Measurements from ENCODE around the gene DHDH.

The DHDH gene

DNA sequence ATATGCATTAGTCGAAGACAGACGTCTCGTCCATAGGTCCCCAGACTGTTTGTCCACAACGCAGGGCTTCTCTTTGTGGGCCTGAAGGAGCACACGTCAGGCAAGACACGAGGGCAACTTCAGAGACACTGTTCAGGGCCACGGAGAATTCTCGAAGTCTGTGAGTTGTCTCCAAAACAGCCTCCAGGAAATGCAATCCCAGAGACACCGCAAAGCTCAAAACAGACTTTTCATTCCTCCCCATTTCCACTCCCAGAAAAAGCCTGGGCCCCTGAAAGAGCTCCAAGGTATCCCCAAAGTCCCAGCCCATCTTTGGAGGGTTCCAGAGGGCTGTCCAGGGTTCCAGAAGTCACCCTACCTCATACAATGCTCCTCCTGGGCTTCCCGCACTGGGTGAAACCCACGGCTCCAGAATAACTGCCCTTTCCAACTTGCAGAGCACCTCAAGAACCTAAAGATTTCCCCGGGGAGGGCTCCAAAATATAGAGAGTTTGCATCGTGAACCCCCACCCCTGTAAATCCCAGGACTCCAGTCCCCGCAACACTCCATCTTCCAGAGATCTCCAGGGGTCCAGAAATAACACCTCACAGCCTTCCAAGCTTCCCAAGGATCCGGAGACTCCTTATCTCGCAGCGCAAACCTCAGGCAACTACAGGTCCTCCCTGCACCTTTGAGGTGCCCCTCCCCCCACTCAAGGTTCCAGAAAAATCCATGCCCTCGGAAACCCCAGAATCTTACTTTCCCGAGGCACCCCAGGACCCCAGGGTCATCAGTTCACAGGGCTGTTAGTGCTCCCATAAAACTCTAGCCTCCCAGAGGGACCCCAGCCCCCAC is 30.9 kb downstream of the DHDH start:
- peak; percentile 32 to 69 for DNase-seq (ENCODE audit: low read depth in 2 of 2)

DNA sequence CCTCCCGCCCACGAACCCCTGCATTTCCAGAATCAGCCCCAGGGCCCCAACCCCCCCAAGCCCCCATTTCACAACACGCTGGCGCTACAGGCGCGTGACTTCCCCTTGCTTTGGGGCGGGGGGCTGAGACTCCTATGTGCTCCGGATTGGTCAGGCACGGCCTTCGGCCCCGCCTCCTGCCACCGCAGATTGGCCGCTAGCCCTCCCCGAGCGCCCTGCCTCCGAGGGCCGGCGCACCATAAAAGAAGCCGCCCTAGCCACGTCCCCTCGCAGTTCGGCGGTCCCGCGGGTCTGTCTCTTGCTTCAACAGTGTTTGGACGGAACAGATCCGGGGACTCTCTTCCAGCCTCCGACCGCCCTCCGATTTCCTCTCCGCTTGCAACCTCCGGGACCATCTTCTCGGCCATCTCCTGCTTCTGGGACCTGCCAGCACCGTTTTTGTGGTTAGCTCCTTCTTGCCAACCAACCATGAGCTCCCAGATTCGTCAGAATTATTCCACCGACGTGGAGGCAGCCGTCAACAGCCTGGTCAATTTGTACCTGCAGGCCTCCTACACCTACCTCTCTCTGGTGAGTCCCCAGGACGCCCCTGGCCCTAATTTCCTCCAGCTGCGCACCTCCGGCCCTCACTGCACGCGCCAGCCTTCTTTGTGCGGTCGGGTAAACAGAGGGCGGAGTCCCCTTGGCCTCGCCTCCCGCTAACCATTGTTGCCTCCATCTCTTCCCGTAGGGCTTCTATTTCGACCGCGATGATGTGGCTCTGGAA is 31.7 kb downstream of the DHDH start, which contains the start of gene FTL:
TSS of gene FTL (plus strand) at position 270 of the 766 bp plus-strand sequence. CDS start at position 469, 199 bp downstream.
- H3K4me3 ChIP-seq (replicated peaks in 1 of 2; ENCODE audit: low read depth in 2 of 2, low read length in 2 of 2), result peak within 1 kb of the TSS; percentile 90 to 95

More for the DNA sequence above, 30.9 kb downstream of the DHDH start:
- peak overlapping the region; percentile 25 to 95 for H3K4me3 ChIP-seq (replicated peaks in 1 of 2; ENCODE audit: low read depth in 2 of 2, low read length in 2 of 2)
- TF ChIP-seq, protein P1, sequence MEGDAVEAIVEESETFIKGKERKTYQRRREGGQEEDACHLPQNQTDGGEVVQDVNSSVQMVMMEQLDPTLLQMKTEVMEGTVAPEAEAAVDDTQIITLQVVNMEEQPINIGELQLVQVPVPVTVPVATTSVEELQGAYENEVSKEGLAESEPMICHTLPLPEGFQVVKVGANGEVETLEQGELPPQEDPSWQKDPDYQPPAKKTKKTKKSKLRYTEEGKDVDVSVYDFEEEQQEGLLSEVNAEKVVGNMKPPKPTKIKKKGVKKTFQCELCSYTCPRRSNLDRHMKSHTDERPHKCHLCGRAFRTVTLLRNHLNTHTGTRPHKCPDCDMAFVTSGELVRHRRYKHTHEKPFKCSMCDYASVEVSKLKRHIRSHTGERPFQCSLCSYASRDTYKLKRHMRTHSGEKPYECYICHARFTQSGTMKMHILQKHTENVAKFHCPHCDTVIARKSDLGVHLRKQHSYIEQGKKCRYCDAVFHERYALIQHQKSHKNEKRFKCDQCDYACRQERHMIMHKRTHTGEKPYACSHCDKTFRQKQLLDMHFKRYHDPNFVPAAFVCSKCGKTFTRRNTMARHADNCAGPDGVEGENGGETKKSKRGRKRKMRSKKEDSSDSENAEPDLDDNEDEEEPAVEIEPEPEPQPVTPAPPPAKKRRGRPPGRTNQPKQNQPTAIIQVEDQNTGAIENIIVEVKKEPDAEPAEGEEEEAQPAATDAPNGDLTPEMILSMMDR (IDR thresholded peaks at IDR 0.05; ENCODE audit: low read depth, low read length), result no peak

DNA sequence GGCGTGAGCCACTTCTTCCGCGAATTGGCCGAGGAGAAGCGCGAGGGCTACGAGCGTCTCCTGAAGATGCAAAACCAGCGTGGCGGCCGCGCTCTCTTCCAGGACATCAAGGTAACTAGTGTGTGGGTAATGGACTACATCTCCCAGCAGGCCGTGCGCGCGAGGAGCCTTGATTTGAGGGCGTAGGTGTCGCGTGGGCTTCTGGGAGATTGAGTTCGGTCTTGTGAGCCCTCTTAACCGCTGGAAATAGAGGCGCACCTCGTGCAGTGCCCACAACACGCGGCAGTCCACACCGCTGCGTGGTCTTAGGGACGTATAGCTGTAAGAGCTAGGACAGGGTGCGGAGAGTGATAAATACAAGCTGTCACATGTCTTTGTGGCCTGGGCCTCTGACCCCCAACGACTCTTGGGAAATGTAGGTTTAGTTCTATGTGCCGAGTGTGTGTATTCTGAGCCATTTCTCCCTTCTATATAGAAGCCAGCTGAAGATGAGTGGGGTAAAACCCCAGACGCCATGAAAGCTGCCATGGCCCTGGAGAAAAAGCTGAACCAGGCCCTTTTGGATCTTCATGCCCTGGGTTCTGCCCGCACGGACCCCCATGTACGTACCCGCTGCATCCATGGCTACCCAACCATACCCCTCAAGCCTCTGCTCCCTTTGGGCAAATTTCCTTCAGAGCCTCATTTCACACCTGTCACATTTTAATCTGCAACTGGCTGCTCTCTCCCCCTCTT is 32.5 kb downstream of the DHDH start:
- peak overlapping the region; percentile 90 to 95 for H3K4me3 ChIP-seq (replicated peaks in 1 of 2; ENCODE audit: low read depth in 2 of 2, low read length in 2 of 2)
- peak; percentile 77 to 86 for DNase-seq (ENCODE audit: low read depth in 2 of 2)
- TF ChIP-seq, protein P1 (IDR thresholded peaks at IDR 0.05; ENCODE audit: low read depth, low read length), result no peak

More for the DNA sequence above, 31.7 kb downstream of the DHDH start, which contains the start of gene FTL:
- DNase-seq (ENCODE audit: low read depth in 2 of 2), result peak; percentile 95 to 99
- TF ChIP-seq, protein P1 (IDR thresholded peaks at IDR 0.05; ENCODE audit: low read depth, low read length), result no peak

DNA sequence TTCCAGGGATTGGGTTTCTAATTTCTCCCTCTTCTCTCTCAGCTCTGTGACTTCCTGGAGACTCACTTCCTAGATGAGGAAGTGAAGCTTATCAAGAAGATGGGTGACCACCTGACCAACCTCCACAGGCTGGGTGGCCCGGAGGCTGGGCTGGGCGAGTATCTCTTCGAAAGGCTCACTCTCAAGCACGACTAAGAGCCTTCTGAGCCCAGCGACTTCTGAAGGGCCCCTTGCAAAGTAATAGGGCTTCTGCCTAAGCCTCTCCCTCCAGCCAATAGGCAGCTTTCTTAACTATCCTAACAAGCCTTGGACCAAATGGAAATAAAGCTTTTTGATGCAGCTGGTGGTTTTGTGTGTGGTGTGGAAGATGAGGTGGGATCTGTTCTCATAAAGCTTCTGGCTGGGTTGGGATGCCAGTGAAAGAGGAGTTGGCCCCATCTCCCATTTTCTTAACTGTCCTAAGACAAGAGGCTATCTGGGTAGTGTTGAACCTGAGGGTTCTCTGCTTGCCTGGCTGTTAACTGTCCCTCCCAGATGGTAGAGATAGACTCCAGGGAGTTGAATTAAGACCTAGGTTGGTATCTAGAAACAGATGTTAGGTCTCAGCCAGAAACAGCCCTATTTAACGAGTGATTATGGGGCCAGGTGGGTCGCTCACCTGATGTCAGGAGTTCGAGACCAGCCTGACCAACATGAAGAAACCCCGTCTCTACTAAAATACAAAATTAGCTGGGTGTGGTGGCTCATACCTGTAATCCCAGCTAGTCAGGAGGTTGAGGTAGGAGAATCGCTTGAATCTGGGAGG is 33.2 kb downstream of the DHDH start:
- H3K4me3 ChIP-seq (replicated peaks in 1 of 2; ENCODE audit: low read depth in 2 of 2, low read length in 2 of 2), result peak overlapping the region; percentile 90 to 95
- TF ChIP-seq, protein P1 (IDR thresholded peaks at IDR 0.05; ENCODE audit: low read depth, low read length), result no peak
- peak; percentile 30 to 43 for DNase-seq (ENCODE audit: low read depth in 2 of 2)

DNA sequence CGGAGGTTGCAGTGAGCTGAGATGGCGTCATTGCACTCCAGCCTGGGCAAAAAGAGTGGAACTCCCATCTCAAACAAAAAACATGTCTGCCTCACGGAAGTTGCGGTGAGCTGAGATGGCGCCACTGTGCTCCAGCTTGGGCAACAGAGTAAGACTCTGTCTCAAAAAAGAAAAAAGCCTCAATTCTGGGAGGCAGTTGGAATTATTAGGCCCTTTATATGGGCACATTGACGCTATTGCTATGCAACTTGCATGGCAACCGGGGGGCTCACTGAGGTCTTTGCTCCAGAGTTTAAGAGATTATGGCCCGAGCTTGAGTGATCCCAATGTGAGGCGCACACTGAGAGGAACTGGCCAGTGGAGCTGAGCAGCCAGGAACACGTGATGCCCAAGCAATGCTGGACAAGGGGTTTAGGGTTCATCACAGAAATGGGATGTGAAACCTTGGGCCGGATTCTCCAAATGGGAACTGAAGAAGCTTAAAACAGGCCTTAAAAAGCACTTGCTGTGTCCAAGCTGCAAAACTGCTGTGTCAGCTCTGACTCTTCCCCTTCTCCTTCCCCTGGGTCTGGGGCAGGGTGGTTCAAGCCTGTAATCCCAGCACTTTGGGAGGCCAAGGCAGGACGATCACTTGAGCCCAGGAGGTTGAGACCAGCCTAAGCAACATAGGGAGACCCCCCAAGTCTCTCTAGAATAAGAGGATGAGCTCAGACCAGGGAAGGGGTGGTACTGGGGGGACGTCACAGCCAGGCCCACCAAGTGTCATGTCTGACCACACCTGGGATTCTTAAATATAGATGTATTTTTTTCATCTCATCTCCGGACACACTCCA is 34.1 kb downstream of the DHDH start:
- TF ChIP-seq, protein P1 (IDR thresholded peaks at IDR 0.05; ENCODE audit: low read depth, low read length), result no peak
- peak overlapping the region; percentile 90 to 95 for H3K4me3 ChIP-seq (replicated peaks in 1 of 2; ENCODE audit: low read depth in 2 of 2, low read length in 2 of 2)
- DNase-seq (ENCODE audit: low read depth in 2 of 2), result peak; percentile 73 to 92

Data from cardiac fibroblast (primary cell).